ENCODE results near the gene MEGF11.

MEGF11 gene

GRCh38 chr15:65875458-65875857, 378.1 kb downstream of the MEGF11 start:
- Histone ChIP-seq H3K4me1 (ENCODE audit: control insufficient read depth, insufficient read depth, low read length) (0 out of 2 replicates have a peak, but pooled peaks cover 4% of the 10 kb centered on the region), H3K4me3 (ENCODE audit: low read depth, low read length) (no peak overlapping the region), H3K9me3 (ENCODE audit: control insufficient read depth, insufficient read depth, low read depth, low read length) (no peaks in the 10 kb centered on the region), H3K27ac (ENCODE audit: extremely low read depth, low read depth, low read length) (no peak overlapping the region), H3K36me3 (ENCODE audit: control insufficient read depth in 2 of 2, insufficient read depth in 1 of 2, low read length in 2 of 2) (peaks cover 44 to 53% of the 10 kb centered on the region in 2 experiments)
- ChIA-PET POLR2A (no interaction called here), CTCF (interaction anchor here (0.9 kb wide), 1 partner anchor 13 kb away, joined by 3 read pairs; no protein-coding TSS in a partner anchor)
- TF ChIP-seq, protein P1, sequence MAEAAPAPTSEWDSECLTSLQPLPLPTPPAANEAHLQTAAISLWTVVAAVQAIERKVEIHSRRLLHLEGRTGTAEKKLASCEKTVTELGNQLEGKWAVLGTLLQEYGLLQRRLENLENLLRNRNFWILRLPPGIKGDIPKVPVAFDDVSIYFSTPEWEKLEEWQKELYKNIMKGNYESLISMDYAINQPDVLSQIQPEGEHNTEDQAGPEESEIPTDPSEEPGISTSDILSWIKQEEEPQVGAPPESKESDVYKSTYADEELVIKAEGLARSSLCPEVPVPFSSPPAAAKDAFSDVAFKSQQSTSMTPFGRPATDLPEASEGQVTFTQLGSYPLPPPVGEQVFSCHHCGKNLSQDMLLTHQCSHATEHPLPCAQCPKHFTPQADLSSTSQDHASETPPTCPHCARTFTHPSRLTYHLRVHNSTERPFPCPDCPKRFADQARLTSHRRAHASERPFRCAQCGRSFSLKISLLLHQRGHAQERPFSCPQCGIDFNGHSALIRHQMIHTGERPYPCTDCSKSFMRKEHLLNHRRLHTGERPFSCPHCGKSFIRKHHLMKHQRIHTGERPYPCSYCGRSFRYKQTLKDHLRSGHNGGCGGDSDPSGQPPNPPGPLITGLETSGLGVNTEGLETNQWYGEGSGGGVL (tag by site-specific recombination; IDR thresholded peaks at IDR 0.05): no peak
- TF ChIP-seq ZBTB11 (tag by site-specific recombination; conservative IDR thresholded peaks at IDR 0.05; ENCODE audit: low read depth): no peak
- no peak for TF ChIP-seq AEBP2 (tag by site-specific recombination; IDR thresholded peaks at IDR 0.05; ENCODE audit: borderline replicate concordance)

DNA sequence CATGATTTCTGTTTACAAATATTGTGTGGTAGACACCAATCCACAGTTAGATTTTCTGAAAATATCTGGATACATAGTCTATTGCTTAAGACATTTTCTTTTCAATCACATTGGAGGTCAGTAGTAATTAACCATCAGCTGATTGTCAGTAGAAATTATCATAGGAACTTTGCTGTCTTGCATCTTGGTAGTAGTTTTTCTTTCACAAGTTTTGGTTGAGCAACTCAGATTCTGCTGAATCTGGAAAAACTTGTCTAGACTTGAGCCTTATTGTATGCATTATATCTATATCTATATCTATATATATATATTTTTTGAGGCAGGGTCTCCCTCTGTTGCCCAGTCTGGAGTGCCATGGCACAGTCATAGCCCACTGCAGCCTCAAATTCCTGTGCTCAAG, 380.3 kb downstream of the MEGF11 start:
- H3K4me3 ChIP-seq (ENCODE audit: low read depth, low read length): no peak overlapping the region
- peaks cover 24 to 32% of the 10 kb centered on the region in 2 experiments for H3K36me3 ChIP-seq (ENCODE audit: control insufficient read depth in 2 of 2, insufficient read depth in 1 of 2, low read length in 2 of 2)
- H3K27ac ChIP-seq (ENCODE audit: extremely low read depth, low read depth, low read length): no peak overlapping the region
- CTCF ChIA-PET: interaction anchor here (0.6 to 1.1 kb wide), 4 partner anchors 11 to 248 kb away, joined by 4 to 8 read pairs (median 5); no protein-coding TSS in a partner anchor
- H3K4me1 ChIP-seq (ENCODE audit: control insufficient read depth, insufficient read depth, low read length): 0 out of 2 replicates have a peak, but pooled peaks cover 4% of the 10 kb centered on the region
- no peaks in the 10 kb centered on the region for H3K9me3 ChIP-seq (ENCODE audit: control insufficient read depth, insufficient read depth, low read depth, low read length)
- POLR2A ChIA-PET: no interaction called here
- TF ChIP-seq ZBTB26 (tag by site-specific recombination; optimal IDR thresholded peaks at IDR 0.05) (no peak), ZBTB21 (tag by site-specific recombination; IDR thresholded peaks at IDR 0.05) (no peak), ZNF433 (tag by site-specific recombination; IDR thresholded peaks at IDR 0.05; ENCODE audit: low read depth) (no peak), ZBTB17 (tag by site-specific recombination; IDR thresholded peaks at IDR 0.05) (no peak), ZNF280D (tag by site-specific recombination; IDR thresholded peaks at IDR 0.05) (no peak), ZNF175 (tag by site-specific recombination; IDR thresholded peaks at IDR 0.05) (no peak), ZBTB20 (tag by site-specific recombination; IDR thresholded peaks at IDR 0.05) (no peak), ZNF629 (tag by site-specific recombination; IDR thresholded peaks at IDR 0.05) (no peak), ZNF639 (tag by site-specific recombination; IDR thresholded peaks at IDR 0.05) (no peak), ZNF423 (tag by site-specific recombination; IDR thresholded peaks at IDR 0.05) (no peak), INSM2 (tag by site-specific recombination; IDR thresholded peaks at IDR 0.05) (no peak)
- TF ChIP-seq, protein P2, sequence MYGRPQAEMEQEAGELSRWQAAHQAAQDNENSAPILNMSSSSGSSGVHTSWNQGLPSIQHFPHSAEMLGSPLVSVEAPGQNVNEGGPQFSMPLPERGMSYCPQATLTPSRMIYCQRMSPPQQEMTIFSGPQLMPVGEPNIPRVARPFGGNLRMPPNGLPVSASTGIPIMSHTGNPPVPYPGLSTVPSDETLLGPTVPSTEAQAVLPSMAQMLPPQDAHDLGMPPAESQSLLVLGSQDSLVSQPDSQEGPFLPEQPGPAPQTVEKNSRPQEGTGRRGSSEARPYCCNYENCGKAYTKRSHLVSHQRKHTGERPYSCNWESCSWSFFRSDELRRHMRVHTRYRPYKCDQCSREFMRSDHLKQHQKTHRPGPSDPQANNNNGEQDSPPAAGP (tag by site-specific recombination; IDR thresholded peaks at IDR 0.05): no peak
